Measurements from ENCODE around the gene MFSD11. TPM values are rescaled to one million over a fixed set of nuclear protein-coding genes. Genes with fewer than 3 reads are reported as not detected.
"Not testable (repeated sequence)": the region's sequence is repeated elsewhere in the genome, so short reads cannot be mapped to it uniquely, and the experiment has no call there.

MFSD11 gene
- total RNA-seq, 1 experiment from 2014 or later, result 40.4 TPM

GRCh38 chr17:76726776-76727718, 10.9 kb upstream of the MFSD11 start, which contains the start of gene METTL23:
Gene METTL23, plus strand, starts transcription at chr17:76726839. Its CDS starts 2,872 bp downstream, at chr17:76729711.
- intact Hi-C loops (cut with micrococcal nuclease; ENCODE audit: unreplicated experiment), result loop anchor here (1.0 kb wide), 1 partner anchor 340 kb away; no protein-coding TSS in a partner anchor
- Mint-ChIP-seq H3K4me1 (ENCODE audit: low read depth, unreplicated experiment) (no peaks in the 10 kb centered on the region), H3K36me3 (ENCODE audit: insufficient read depth, unreplicated experiment) (peaks cover 92% of the 10 kb centered on the region), H3K9me3 (ENCODE audit: unreplicated experiment) (no peaks in the 10 kb centered on the region), H3K27me3 (ENCODE audit: insufficient read depth, unreplicated experiment) (no peaks in the 10 kb centered on the region), H3K27ac (ENCODE audit: unreplicated experiment) (peak within 1 kb of the TSS; percentile 84), H3K4me3 (ENCODE audit: unreplicated experiment) (peak within 1 kb of the TSS; percentile 90)
- no peaks in the 10 kb centered on the region for H3K9me3 ChIP-seq
- POLR2A ChIA-PET, result interaction anchor here (0.6 to 1.6 kb wide), 6 partner anchors 9 to 170 kb away, joined by 3 to 9 read pairs (median 3); partner anchors contain the start of gene MFSD11
- DNase-seq, result peak; percentile 83 to 86
- CTCF ChIA-PET, result interaction anchor here (0.6 to 1.7 kb wide), 6 partner anchors 9 to 169 kb away, joined by 3 to 7 read pairs (median 4); partner anchors contain the start of gene MFSD11
- peaks cover 7% of the 10 kb centered on the region; the same call in 1 of the 2 replicates for H3K4me1 ChIP-seq
- H3K36me3 ChIP-seq (ENCODE audit: control insufficient read depth, insufficient read depth, low read length), result peaks cover 3% of the 10 kb centered on the region
- no peaks in the 10 kb centered on the region for H3K27me3 ChIP-seq (replicated peaks; ENCODE audit: control insufficient read depth, insufficient read depth, low read length)
- TF ChIP-seq CTCF (IDR thresholded peaks at IDR 0.05; ENCODE audit: insufficient read depth in 1 of 2, low read depth in 1 of 2, low read length in 1 of 2, severe bottlenecking in 1 of 2, unreplicated experiment in 1 of 2), result peak; percentile 81 to 89
- TSS peak; percentile 70 for BruUV-seq (replicated peaks)
- peak within 1 kb of the TSS; percentile 85 for H3K4me3 ChIP-seq (ENCODE audit: low read depth, low read length)

- H3K27me3 Mint-ChIP-seq (ENCODE audit: insufficient read depth, unreplicated experiment), result no peaks in the 10 kb centered on the region
- no TSS peak for BruUV-seq (replicated peaks)
- CTCF ChIA-PET, result interaction anchor here (1.1 to 1.7 kb wide), 4 partner anchors 8 to 171 kb away, joined by 3 to 7 read pairs (median 4); partner anchors contain the start of gene MFSD11
- no peak for DNase-seq
- H3K9me3 Mint-ChIP-seq (ENCODE audit: unreplicated experiment), result no peaks in the 10 kb centered on the region
- peaks cover 93% of the 10 kb centered on the region for H3K36me3 Mint-ChIP-seq (ENCODE audit: insufficient read depth, unreplicated experiment)
- peak overlapping the region; percentile 90 for H3K4me3 Mint-ChIP-seq (ENCODE audit: unreplicated experiment)
- Histone ChIP-seq H3K27me3 (replicated peaks; ENCODE audit: control insufficient read depth, insufficient read depth, low read length) (no peaks in the 10 kb centered on the region), H3K36me3 (ENCODE audit: control insufficient read depth, insufficient read depth, low read length) (peaks cover 3% of the 10 kb centered on the region), H3K4me3 (ENCODE audit: low read depth, low read length) (peak overlapping the region; percentile 85), H3K4me1 (peaks cover 7% of the 10 kb centered on the region; the same call in 1 of the 2 replicates), H3K9me3 (no peaks in the 10 kb centered on the region)
- H3K4me1 Mint-ChIP-seq (ENCODE audit: low read depth, unreplicated experiment), result no peaks in the 10 kb centered on the region
- POLR2A ChIA-PET, result interaction anchor here (0.6 to 1.6 kb wide), 6 partner anchors 9 to 251 kb away, joined by 3 to 9 read pairs (median 3); partner anchors contain the start of gene MFSD11
- TF ChIP-seq CTCF (IDR thresholded peaks at IDR 0.05; ENCODE audit: insufficient read depth in 1 of 2, low read depth in 1 of 2, low read length in 1 of 2, severe bottlenecking in 1 of 2, unreplicated experiment in 1 of 2), result no peak
- intact Hi-C loops (cut with micrococcal nuclease; ENCODE audit: unreplicated experiment), result no loop called here
- H3K27ac Mint-ChIP-seq (ENCODE audit: unreplicated experiment), result peak overlapping the region; percentile 84
These were observed 10.0 kb upstream of the MFSD11 start for GRCh38 chr17:76727745-76728456.

GRCh38 chr17:76731800-76732733, 5.9 kb upstream of the MFSD11 start:
- ChIA-PET CTCF (interaction anchor here (0.5 kb wide), 1 partner anchor 28 kb away, joined by 3 read pairs; no protein-coding TSS in a partner anchor), POLR2A (interaction anchor here (0.5 to 0.6 kb wide), 2 partner anchors 142 to 228 kb away, joined by 6 to 11 read pairs; no protein-coding TSS in a partner anchor)
- H3K9me3 Mint-ChIP-seq (ENCODE audit: unreplicated experiment); DNase-seq; intact Hi-C loops (cut with micrococcal nuclease; ENCODE audit: unreplicated experiment); H3K27me3 Mint-ChIP-seq (ENCODE audit: insufficient read depth, unreplicated experiment); H3K27me3 ChIP-seq (replicated peaks; ENCODE audit: control insufficient read depth, insufficient read depth, low read length); BruUV-seq (replicated peaks); H3K27ac Mint-ChIP-seq (ENCODE audit: unreplicated experiment); H3K9me3 ChIP-seq; H3K4me3 Mint-ChIP-seq (ENCODE audit: unreplicated experiment); H3K4me3 ChIP-seq (ENCODE audit: low read depth, low read length): not testable (repeated sequence)
- H3K36me3 ChIP-seq (ENCODE audit: control insufficient read depth, insufficient read depth, low read length), result peaks cover 11% of the 10 kb centered on the region
- Mint-ChIP-seq H3K4me1 (ENCODE audit: low read depth, unreplicated experiment) (peaks cover 21% of the 10 kb centered on the region), H3K36me3 (ENCODE audit: insufficient read depth, unreplicated experiment) (peaks cover 93% of the 10 kb centered on the region)
- H3K4me1 ChIP-seq, result peaks cover 25% of the 10 kb centered on the region
